ENCODE data around the gene PFDN6. TPM values are rescaled to one million over a fixed set of nuclear protein-coding genes. Genes with fewer than 3 reads are reported as not detected.

Gene PFDN6
- total RNA-seq, 1 experiment from 2014 or later = 83.4 TPM

DNA sequence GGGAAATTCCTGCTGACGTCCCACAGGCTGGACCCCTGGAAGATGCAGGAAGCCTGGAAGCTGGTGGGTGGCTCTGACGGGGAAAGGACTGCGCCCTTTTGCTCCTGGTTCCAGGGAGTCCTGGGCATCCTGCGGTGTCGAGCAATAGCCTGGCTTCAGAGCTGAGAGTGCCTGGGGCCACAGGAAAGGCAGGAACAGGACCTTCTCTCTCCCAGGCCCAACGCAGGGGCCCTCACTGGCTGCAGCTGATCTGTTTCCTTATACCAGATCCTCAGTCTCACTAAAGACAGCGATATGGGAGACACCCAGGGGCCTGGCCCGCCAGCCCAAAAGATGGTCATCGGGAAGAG is 11.0 kb upstream of the PFDN6 start:
- Histone ChIP-seq H3K27ac (ENCODE audit: low read depth, low read length, poor library complexity, severe bottlenecking) (peak overlapping the region; percentile 32), H3K36me3 (ENCODE audit: insufficient read depth, low read length, poor library complexity, severe bottlenecking) (peaks cover 52% of the 10 kb centered on the region), H3K27me3 (replicated peaks; ENCODE audit: insufficient read depth, low read depth, low read length, poor library complexity) (no peaks in the 10 kb centered on the region), H3K4me3 (ENCODE audit: low read depth, low read length, poor library complexity, severe bottlenecking) (no peak overlapping the region), H3K9me3 (ENCODE audit: low read depth, low read length, poor library complexity, severe bottlenecking) (no peaks in the 10 kb centered on the region), H3K4me1 (ENCODE audit: insufficient read depth, low read length, poor library complexity, severe bottlenecking) (peaks cover 35% of the 10 kb centered on the region)
- DNase-seq (ENCODE audit: low spot score) = no peak
- BruUV-seq (replicated peaks) = no TSS peak
- CTCF ChIA-PET = no interaction called here
- intact Hi-C loops (cut with micrococcal nuclease; ENCODE audit: unreplicated experiment) = no loop called here
- POLR2A ChIA-PET (ENCODE audit: low non-redundant PET) = no interaction called here
- no peak for TF ChIP-seq EZH2 (IDR thresholded peaks at IDR 0.05; ENCODE audit: borderline replicate concordance, low read depth, low read length, poor library complexity, severe bottlenecking)
- TF ChIP-seq, protein P1, sequence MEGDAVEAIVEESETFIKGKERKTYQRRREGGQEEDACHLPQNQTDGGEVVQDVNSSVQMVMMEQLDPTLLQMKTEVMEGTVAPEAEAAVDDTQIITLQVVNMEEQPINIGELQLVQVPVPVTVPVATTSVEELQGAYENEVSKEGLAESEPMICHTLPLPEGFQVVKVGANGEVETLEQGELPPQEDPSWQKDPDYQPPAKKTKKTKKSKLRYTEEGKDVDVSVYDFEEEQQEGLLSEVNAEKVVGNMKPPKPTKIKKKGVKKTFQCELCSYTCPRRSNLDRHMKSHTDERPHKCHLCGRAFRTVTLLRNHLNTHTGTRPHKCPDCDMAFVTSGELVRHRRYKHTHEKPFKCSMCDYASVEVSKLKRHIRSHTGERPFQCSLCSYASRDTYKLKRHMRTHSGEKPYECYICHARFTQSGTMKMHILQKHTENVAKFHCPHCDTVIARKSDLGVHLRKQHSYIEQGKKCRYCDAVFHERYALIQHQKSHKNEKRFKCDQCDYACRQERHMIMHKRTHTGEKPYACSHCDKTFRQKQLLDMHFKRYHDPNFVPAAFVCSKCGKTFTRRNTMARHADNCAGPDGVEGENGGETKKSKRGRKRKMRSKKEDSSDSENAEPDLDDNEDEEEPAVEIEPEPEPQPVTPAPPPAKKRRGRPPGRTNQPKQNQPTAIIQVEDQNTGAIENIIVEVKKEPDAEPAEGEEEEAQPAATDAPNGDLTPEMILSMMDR (conservative IDR thresholded peaks at IDR 0.05; ENCODE audit: low read depth, low read length) = no peak

DNA sequence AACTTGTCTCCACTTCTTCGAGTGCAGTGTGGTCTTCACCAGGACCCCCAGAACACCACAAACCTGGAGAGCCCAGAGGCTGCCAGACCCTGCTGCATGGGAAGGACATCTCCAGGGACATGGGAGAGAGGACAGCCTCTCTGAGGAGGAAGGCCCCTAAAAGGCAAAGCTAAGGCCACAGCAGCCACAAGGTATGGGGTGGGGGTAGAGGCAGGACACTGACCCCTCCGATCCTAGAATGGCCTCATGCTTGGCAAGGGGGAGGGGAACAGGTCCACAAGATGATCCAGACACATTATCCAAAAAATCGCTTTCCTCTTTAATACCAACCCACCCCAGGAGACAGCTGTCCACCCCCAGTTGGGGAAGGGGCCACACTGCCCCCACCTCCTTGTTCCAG is 10.6 kb upstream of the PFDN6 start:
- H3K4me3 ChIP-seq (ENCODE audit: low read depth, low read length, poor library complexity, severe bottlenecking) = no peak overlapping the region
- H3K27me3 ChIP-seq (replicated peaks; ENCODE audit: insufficient read depth, low read depth, low read length, poor library complexity) = no peaks in the 10 kb centered on the region
- no TSS peak for BruUV-seq (replicated peaks)
- no peak for DNase-seq (ENCODE audit: low spot score)
- TF ChIP-seq, protein P1 (conservative IDR thresholded peaks at IDR 0.05; ENCODE audit: low read depth, low read length) = no peak
- TF ChIP-seq EZH2 (IDR thresholded peaks at IDR 0.05; ENCODE audit: borderline replicate concordance, low read depth, low read length, poor library complexity, severe bottlenecking) = no peak
- intact Hi-C loops (cut with micrococcal nuclease; ENCODE audit: unreplicated experiment) = no loop called here
- ChIA-PET POLR2A (ENCODE audit: low non-redundant PET) (no interaction called here), CTCF (no interaction called here)
- no peak overlapping the region for H3K27ac ChIP-seq (ENCODE audit: low read depth, low read length, poor library complexity, severe bottlenecking)
- peaks cover 31% of the 10 kb centered on the region for H3K4me1 ChIP-seq (ENCODE audit: insufficient read depth, low read length, poor library complexity, severe bottlenecking)
- peaks cover 52% of the 10 kb centered on the region for H3K36me3 ChIP-seq (ENCODE audit: insufficient read depth, low read length, poor library complexity, severe bottlenecking)
- no peaks in the 10 kb centered on the region for H3K9me3 ChIP-seq (ENCODE audit: low read depth, low read length, poor library complexity, severe bottlenecking)

DNA sequence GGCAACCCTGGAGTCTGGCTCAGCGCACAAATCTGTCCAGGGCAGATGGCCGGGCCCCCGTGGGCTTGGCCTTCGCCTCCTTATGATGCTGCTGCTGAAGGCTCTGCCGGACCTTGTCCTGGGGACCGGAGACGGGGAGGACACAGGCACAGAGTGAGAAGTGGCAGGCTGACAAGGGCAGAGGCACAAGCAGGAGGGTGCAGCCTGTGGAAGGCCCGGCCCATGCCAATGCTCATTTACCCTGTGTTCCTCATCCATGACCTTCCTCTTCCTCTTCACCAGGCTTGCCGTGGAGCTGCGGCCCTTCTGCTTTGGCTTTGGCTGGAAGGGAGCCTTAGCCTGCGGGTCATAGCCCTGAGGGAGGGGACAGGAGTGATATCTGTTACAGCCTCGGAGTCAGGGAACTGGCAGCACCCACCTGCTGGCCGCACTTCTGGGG is 10.1 kb upstream of the PFDN6 start:
- Histone ChIP-seq H3K27ac (ENCODE audit: low read depth, low read length, poor library complexity, severe bottlenecking) (no peak overlapping the region), H3K36me3 (ENCODE audit: insufficient read depth, low read length, poor library complexity, severe bottlenecking) (peaks cover 49% of the 10 kb centered on the region), H3K27me3 (replicated peaks; ENCODE audit: insufficient read depth, low read depth, low read length, poor library complexity) (no peaks in the 10 kb centered on the region), H3K4me1 (ENCODE audit: insufficient read depth, low read length, poor library complexity, severe bottlenecking) (peaks cover 27% of the 10 kb centered on the region), H3K9me3 (ENCODE audit: low read depth, low read length, poor library complexity, severe bottlenecking) (no peaks in the 10 kb centered on the region), H3K4me3 (ENCODE audit: low read depth, low read length, poor library complexity, severe bottlenecking) (no peak overlapping the region)
- no TSS peak for BruUV-seq (replicated peaks)
- ChIA-PET POLR2A (ENCODE audit: low non-redundant PET) (no interaction called here), CTCF (no interaction called here)
- TF ChIP-seq, protein P1 (conservative IDR thresholded peaks at IDR 0.05; ENCODE audit: low read depth, low read length) = no peak
- TF ChIP-seq EZH2 (IDR thresholded peaks at IDR 0.05; ENCODE audit: borderline replicate concordance, low read depth, low read length, poor library complexity, severe bottlenecking) = no peak
- DNase-seq (ENCODE audit: low spot score) = no peak
- intact Hi-C loops (cut with micrococcal nuclease; ENCODE audit: unreplicated experiment) = no loop called here
